Measurements from ENCODE around the gene SERPINA6.
"Not testable (repeated sequence)": the region's sequence is repeated elsewhere in the genome, so short reads cannot be mapped to it uniquely, and the experiment has no call there.

SERPINA6 gene

DNA sequence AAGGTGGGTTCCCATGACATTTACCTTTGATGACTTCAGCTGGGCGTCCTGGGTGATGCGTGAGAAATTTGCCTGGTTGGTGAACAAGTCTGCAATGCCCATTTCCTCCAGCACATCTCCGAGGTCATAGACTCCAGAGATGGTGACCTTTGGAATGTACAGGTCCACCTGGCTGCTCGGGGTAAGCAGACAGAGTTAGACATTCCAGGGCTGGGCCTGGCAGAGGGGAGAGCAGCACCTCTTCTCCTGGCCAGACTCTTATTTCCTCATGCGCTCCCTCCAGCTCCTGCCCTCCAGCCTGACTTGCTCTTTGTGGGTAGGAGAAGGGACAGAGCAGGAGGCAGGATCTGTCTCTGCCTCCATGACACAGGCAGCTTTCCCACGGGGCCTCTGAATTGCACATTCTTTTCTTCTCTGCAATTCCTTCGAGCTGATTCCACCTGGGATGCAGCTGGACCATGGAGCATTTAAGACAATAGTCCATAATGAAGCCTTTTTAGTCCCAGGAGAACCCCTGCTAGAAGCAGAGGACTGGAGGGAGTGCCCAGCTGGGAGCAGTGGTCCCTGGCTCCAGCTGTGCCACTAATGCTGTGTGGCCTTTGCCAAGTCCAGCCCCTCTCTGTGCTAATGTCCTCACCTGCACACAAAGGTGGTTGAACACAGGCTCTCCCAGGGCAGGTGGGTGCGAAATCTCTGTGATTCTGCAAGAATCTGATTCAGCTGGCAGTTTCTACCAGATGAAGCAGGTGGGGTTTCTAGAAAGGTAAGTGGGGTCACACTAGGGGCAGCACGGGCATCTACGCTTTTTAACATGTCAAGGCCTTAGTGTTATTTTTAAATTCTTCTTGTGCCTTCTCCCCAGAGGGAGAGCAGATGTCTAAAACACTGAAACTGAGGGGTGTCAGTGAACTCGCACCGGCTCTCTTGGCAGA, 16.8 kb downstream of the SERPINA6 start:
- Histone ChIP-seq H3K27me3 (ENCODE audit: control insufficient read depth, insufficient read depth, low read length) (no peaks in the 10 kb centered on the region), H3K27ac (ENCODE audit: low read length) (no peak overlapping the region), H3K36me3 (ENCODE audit: control insufficient read depth, insufficient read depth, low read length) (no peaks in the 10 kb centered on the region), H3K9me3 (ENCODE audit: control insufficient read depth, insufficient read depth, low read length) (no peaks in the 10 kb centered on the region), H3K4me1 (ENCODE audit: control insufficient read depth, insufficient read depth, low read length) (no peaks in the 10 kb centered on the region), H3K4me3 (ENCODE audit: low read length) (no peak overlapping the region)
- no CpG with 5 or more reads among the region's 12 CpGs for WGBS (ENCODE audit: insufficient coverage, insufficient read length)
- DNase-seq (ENCODE audit: low read depth, low spot score): no peak

DNA sequence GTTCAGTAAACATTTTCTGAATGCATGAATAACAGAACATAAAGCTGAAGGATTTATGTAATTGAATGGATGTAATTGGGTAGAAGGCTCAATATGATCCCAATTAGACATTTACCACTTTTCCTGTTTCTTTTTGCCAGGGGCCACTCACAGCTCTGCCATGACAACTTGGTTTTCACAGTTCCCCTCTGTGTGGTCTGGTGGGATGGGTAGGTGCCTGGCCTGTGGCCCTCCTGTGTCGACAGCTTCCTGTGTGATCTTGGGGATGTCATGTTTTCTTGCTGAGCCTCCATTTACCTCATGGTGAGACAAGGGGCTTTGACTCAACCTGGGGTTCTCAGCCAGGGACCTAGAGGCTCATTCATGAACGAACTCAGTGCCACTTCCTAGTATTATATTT, 17.5 kb downstream of the SERPINA6 start:
- WGBS (ENCODE audit: insufficient coverage, insufficient read length): no CpG with 5 or more reads among the region's 2 CpGs
- Histone ChIP-seq H3K27ac (ENCODE audit: low read length) (no peak overlapping the region), H3K36me3 (ENCODE audit: control insufficient read depth, insufficient read depth, low read length) (no peaks in the 10 kb centered on the region), H3K27me3 (ENCODE audit: control insufficient read depth, insufficient read depth, low read length) (no peaks in the 10 kb centered on the region), H3K9me3 (ENCODE audit: control insufficient read depth, insufficient read depth, low read length) (no peaks in the 10 kb centered on the region), H3K4me1 (ENCODE audit: control insufficient read depth, insufficient read depth, low read length) (no peaks in the 10 kb centered on the region), H3K4me3 (ENCODE audit: low read length) (no peak overlapping the region)
- DNase-seq (ENCODE audit: low read depth, low spot score): no peak

DNA sequence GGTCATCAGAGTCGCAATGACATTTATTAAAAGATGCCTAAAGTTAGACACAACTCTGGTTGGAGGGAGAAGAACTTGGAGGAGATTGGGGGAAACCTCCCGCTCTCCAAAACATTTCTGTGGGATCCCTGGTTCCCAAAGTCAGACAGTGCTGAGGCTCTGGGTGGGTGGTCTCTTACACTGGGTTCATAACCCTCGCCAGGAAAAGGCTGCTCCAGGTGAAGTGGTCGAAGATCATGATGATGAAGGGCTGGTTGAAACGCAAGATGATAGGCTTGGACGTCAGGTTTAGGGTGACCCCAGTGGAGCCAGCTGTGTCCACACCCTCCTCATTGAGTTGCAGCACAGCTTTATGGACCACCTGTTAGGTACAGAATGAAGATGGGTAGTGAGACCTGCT, 18.9 kb downstream of the SERPINA6 start:
- no CpG with 5 or more reads among the region's 6 CpGs for WGBS (ENCODE audit: insufficient coverage, insufficient read length)
- DNase-seq (ENCODE audit: low read depth, low spot score): no peak
- H3K4me1 ChIP-seq (ENCODE audit: control insufficient read depth, insufficient read depth, low read length): no peaks in the 10 kb centered on the region

DNA sequence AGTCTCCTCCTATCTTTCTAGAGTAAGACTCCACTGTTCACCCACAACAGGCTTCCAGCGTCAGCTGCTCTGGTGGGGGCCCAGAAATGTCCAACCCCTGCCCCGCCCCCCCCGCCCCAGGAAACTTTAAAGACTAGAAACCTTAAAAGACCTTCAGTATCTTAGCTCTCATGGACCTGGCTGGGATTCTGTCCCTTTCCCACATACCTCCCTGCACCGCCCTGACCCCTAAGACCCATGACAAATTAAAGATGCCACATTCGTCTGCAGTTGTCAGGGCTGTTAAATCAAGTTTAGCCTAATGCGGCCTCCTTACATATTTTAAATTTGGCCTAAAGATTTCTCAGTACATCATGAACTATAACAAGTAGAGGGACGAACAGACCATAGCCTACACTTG, 20.0 kb downstream of the SERPINA6 start:
- no peak overlapping the region for H3K27ac ChIP-seq (ENCODE audit: low read length)
- no peaks in the 10 kb centered on the region for H3K4me1 ChIP-seq (ENCODE audit: control insufficient read depth, insufficient read depth, low read length)
- no peak overlapping the region for H3K4me3 ChIP-seq (ENCODE audit: low read length)
- H3K36me3 ChIP-seq (ENCODE audit: control insufficient read depth, insufficient read depth, low read length): no peaks in the 10 kb centered on the region
- no peaks in the 10 kb centered on the region for H3K9me3 ChIP-seq (ENCODE audit: control insufficient read depth, insufficient read depth, low read length)
- H3K27me3 ChIP-seq (ENCODE audit: control insufficient read depth, insufficient read depth, low read length): no peaks in the 10 kb centered on the region
- DNase-seq (ENCODE audit: low read depth, low spot score): no peak
- no CpG with 5 or more reads among the region's 7 CpGs for WGBS (ENCODE audit: insufficient coverage, insufficient read length)

More for the DNA sequence above, 18.9 kb downstream of the SERPINA6 start:
- H3K36me3 ChIP-seq (ENCODE audit: control insufficient read depth, insufficient read depth, low read length): no peaks in the 10 kb centered on the region
- H3K27ac ChIP-seq (ENCODE audit: low read length): no peak overlapping the region
- H3K4me3 ChIP-seq (ENCODE audit: low read length): no peak overlapping the region
- no peaks in the 10 kb centered on the region for H3K27me3 ChIP-seq (ENCODE audit: control insufficient read depth, insufficient read depth, low read length)
- no peaks in the 10 kb centered on the region for H3K9me3 ChIP-seq (ENCODE audit: control insufficient read depth, insufficient read depth, low read length)

DNA sequence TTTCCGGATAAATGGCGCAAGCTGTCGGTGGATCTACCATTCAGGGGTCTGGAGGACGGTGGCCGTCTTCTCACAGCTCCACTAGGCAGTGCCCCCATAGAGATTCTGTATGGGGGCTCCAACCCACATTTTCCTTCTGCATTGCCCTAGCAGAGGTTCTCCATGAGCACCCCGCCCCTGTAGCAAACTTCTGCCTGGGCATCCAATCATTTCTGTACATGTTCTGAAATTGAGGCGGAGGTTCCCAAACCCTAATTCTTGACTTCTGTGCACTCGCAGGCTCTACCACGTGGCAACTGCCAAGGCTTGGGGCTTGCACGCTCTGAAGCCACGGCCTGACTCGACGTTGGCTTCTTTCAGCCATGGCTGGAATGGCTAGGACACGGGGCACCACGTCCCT, 25.0 kb downstream of the SERPINA6 start:
- DNase-seq (ENCODE audit: low read depth, low spot score): no peak
- no peaks in the 10 kb centered on the region for H3K36me3 ChIP-seq (ENCODE audit: control insufficient read depth, insufficient read depth, low read length)
- no peak overlapping the region for H3K4me3 ChIP-seq (ENCODE audit: low read length)
- WGBS (ENCODE audit: insufficient coverage, insufficient read length): no CpG with 5 or more reads among the region's 15 CpGs
- H3K27me3 ChIP-seq (ENCODE audit: control insufficient read depth, insufficient read depth, low read length): no peaks in the 10 kb centered on the region
- H3K4me1 ChIP-seq (ENCODE audit: control insufficient read depth, insufficient read depth, low read length): no peaks in the 10 kb centered on the region
- no peaks in the 10 kb centered on the region for H3K9me3 ChIP-seq (ENCODE audit: control insufficient read depth, insufficient read depth, low read length)
- H3K27ac ChIP-seq (ENCODE audit: low read length): no peak overlapping the region

DNA sequence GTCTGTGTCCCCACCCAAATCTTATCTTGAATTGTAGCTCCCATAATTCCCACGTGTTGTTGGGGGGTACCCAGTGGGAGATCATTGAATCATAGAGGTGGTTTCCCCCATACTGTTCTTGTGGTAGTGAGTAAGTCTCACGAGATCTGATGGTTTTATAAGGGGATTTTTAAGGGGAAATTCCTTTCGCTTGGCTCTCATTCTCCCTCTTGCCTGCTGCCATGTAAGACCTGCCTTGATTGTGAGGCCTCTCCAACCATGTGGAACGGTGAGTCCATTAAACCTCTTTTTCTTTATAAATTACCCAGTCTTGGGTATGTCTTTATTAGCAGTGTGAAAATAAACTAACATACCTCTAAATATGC, 27.0 kb downstream of the SERPINA6 start:
- DNase-seq (ENCODE audit: low read depth, low spot score); H3K27me3 ChIP-seq (ENCODE audit: control insufficient read depth, insufficient read depth, low read length); H3K36me3 ChIP-seq (ENCODE audit: control insufficient read depth, insufficient read depth, low read length); H3K27ac ChIP-seq (ENCODE audit: low read length); H3K9me3 ChIP-seq (ENCODE audit: control insufficient read depth, insufficient read depth, low read length); H3K4me3 ChIP-seq (ENCODE audit: low read length); H3K4me1 ChIP-seq (ENCODE audit: control insufficient read depth, insufficient read depth, low read length): not testable (repeated sequence)
- WGBS (ENCODE audit: insufficient coverage, insufficient read length): no CpG with 5 or more reads among the region's 4 CpGs

DNA sequence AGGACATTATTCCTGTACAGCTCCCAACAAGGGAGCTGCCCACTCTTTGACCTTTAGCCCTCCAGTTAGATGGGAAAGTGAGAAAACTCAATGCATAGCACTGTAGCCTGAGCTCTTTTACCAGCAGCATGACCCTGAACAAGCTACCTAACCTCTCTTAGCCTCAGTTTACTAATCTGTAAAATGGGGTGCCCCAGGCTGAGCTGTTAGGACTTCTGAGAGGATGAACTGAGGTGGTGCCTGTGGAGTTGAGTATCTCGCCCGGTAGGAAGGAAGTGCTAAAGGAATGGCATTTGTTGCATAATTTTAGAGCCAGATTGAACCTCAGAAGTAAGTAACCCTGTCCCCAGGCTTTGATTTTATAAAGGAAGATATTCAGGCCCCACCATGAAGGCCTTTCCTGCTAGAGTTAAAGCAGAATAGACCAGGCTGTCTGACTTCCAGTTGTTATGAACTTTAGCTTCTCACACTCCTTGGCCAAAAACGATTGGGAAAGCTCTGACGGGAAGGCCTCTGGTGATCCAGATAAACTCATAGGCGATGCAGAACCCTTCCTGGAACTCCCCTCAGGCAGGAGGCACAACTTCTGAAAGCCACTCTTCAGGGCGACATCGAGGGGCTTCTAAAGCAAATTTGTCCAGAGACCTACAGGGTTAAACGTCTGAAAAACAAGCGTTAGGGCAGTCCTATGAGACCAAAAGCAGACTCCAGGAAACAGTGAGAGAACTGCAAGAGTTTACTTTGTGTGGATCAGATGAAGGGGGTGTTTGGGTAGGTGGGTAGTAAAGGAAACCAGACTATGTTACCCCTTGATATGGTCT, 27.6 kb downstream of the SERPINA6 start:
- H3K36me3 ChIP-seq (ENCODE audit: control insufficient read depth, insufficient read depth, low read length): no peaks in the 10 kb centered on the region
- no peak overlapping the region for H3K4me3 ChIP-seq (ENCODE audit: low read length)
- no peaks in the 10 kb centered on the region for H3K4me1 ChIP-seq (ENCODE audit: control insufficient read depth, insufficient read depth, low read length)
- no CpG with 5 or more reads among the region's 9 CpGs for WGBS (ENCODE audit: insufficient coverage, insufficient read length)
- DNase-seq (ENCODE audit: low read depth, low spot score): no peak
- H3K27me3 ChIP-seq (ENCODE audit: control insufficient read depth, insufficient read depth, low read length): no peaks in the 10 kb centered on the region
- H3K27ac ChIP-seq (ENCODE audit: low read length): no peak overlapping the region
- no peaks in the 10 kb centered on the region for H3K9me3 ChIP-seq (ENCODE audit: control insufficient read depth, insufficient read depth, low read length)

DNA sequence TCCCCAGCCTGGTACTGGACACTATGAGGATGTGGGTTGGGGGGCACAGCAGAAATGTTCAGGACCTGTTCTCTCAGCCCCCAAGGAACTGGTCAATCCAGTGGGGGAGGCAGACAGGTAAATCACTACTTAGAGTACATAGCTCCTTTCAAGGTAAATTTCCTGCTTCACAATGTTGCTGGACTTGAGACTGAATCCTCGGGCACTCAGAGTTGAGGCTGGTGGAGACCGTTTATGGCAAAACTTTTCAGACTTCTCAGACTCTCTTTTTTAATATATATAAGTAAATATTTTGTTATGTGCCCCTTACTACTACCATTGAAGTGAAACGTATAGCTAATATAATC, 29.6 kb downstream of the SERPINA6 start:
- no peaks in the 10 kb centered on the region for H3K36me3 ChIP-seq (ENCODE audit: control insufficient read depth, insufficient read depth, low read length)
- H3K4me3 ChIP-seq (ENCODE audit: low read length): no peak overlapping the region
- no peaks in the 10 kb centered on the region for H3K27me3 ChIP-seq (ENCODE audit: control insufficient read depth, insufficient read depth, low read length)
- no peak for DNase-seq (ENCODE audit: low read depth, low spot score)
- H3K9me3 ChIP-seq (ENCODE audit: control insufficient read depth, insufficient read depth, low read length): no peaks in the 10 kb centered on the region
- H3K27ac ChIP-seq (ENCODE audit: low read length): no peak overlapping the region
- H3K4me1 ChIP-seq (ENCODE audit: control insufficient read depth, insufficient read depth, low read length): no peaks in the 10 kb centered on the region; the same call in 1 of the 2 replicates
- WGBS (ENCODE audit: insufficient coverage, insufficient read length): no CpG with 5 or more reads among the region's 3 CpGs

DNA sequence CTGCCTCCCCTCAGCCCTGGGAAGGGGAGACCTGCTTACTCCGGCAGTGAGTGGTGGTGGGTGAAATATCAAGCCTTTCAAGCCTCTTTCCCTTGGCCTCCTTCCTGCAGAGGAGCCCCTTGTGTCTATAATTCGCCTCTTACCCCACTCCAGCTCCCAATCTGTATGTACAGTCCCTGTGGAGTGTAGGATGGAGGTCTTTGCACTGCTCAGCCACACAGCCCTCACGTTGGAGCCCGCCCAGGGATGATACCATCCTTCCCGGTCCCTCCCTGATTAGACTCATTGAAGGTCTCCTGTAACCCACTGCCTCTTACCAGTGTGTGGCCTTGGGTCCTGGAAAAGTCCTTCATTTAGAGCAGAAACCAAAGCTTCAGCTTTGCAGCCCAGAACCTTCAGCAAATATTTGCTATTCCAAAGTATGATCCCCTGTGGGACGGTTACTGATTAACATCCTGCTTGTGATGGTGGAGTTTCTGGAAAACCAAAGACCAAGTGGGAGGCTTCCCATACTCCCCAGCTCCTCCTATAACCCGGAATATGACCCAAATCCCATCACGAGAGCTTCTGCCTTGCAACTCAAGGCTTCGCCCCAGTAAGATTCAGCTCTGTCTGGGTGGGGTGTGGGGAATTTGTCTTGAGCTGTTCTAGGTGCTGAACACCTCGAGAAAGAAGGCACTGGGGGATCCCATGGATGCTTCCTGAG, 30.1 kb downstream of the SERPINA6 start, which contains the start of gene SERPINA10:
Gene SERPINA10, minus strand, starts transcription at position 397 of the 706 bp plus-strand sequence. CDS start 2,675 bp downstream, outside the sequence.
- no peak for DNase-seq (ENCODE audit: low read depth, low spot score)
- H3K9me3 ChIP-seq (ENCODE audit: control insufficient read depth, insufficient read depth, low read length): no peaks in the 10 kb centered on the region
- no peak within 1 kb of the TSS for H3K27ac ChIP-seq (ENCODE audit: low read length)
- H3K4me3 ChIP-seq (ENCODE audit: low read length): no peak within 1 kb of the TSS
- no peaks in the 10 kb centered on the region for H3K27me3 ChIP-seq (ENCODE audit: control insufficient read depth, insufficient read depth, low read length)
- H3K4me1 ChIP-seq (ENCODE audit: control insufficient read depth, insufficient read depth, low read length): no peaks in the 10 kb centered on the region; the same call in 1 of the 2 replicates
- no CpG with 5 or more reads among the region's 10 CpGs for WGBS (ENCODE audit: insufficient coverage, insufficient read length)
- H3K36me3 ChIP-seq (ENCODE audit: control insufficient read depth, insufficient read depth, low read length): no peaks in the 10 kb centered on the region

DNA sequence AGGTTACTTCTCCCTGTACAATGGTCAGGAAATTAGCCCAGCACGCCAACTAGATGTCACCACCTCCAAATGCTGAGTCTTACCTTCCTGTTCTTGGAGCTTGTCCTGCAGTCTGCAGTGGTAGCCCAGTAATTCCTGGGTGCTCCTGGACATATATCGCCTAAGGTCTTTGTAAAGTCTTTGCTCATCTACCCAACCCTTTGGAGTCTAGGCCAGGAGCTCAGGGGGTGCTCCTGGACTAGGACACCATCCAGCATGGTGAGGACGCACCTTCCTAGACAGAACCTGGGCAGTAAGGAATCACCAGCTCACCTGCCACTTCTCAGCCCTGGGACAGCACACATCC, 30.6 kb downstream of the SERPINA6 start:
- Histone ChIP-seq H3K36me3 (ENCODE audit: control insufficient read depth, insufficient read depth, low read length) (no peaks in the 10 kb centered on the region), H3K27ac (ENCODE audit: low read length) (no peak overlapping the region), H3K27me3 (ENCODE audit: control insufficient read depth, insufficient read depth, low read length) (no peaks in the 10 kb centered on the region), H3K4me1 (ENCODE audit: control insufficient read depth, insufficient read depth, low read length) (no peaks in the 10 kb centered on the region; the same call in 1 of the 2 replicates), H3K9me3 (ENCODE audit: control insufficient read depth, insufficient read depth, low read length) (no peaks in the 10 kb centered on the region), H3K4me3 (ENCODE audit: low read length) (no peak overlapping the region)
- WGBS (ENCODE audit: insufficient coverage, insufficient read length): no CpG with 5 or more reads among the region's 3 CpGs
- DNase-seq (ENCODE audit: low read depth, low spot score): no peak
